Measurements from ENCODE around the gene PPP3CA. TPM values are rescaled to one million over a fixed set of nuclear protein-coding genes. Genes with fewer than 3 reads are reported as not detected.

The PPP3CA gene
- total and polyA plus RNA-seq, 2 donors from 2014 or later: 6.9 to 31.5 TPM

DNA sequence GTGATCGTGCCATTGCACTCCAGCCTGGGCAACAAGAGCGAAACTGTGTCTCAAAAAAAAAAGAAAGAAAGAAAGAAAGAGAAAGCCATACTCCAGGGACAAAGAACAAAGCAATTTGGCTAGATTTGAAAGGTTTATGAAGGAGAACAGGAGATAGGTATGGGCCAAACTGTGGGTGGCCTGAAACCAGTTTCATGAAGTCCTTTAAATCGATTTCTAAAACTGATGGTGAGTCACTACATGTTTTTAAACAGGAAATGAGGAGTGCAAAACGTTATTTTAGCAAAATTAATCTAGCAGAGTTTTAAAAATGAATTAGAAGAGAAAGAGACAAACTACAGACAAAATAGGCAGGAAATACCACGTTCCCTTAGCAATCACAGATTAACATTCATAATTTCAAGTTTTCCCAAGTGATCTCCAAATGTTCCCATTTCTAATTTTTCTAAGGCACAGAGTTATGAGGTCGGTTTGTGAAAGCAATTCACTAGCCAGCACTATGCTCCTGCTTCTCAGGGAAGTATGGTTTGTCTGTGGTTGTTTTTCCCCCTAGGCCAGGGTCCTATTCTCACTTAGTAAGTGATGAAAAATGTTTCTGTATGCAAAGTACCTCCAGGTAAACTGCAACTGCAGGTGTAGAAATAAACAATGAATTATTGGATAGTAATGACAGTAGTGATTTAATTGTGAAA is 190.6 kb downstream of the PPP3CA start:
- no peak for DNase-seq
- no peaks in the 10 kb centered on the region for H3K27me3 ChIP-seq (ENCODE audit: control insufficient read depth, insufficient read depth, low read length)
- H3K9ac ChIP-seq (ENCODE audit: low read length in 3 of 3): no peak overlapping the region
- no peaks in the 10 kb centered on the region for H3K4me1 ChIP-seq (ENCODE audit: control insufficient read depth in 2 of 3, insufficient read depth in 2 of 3, low read depth in 1 of 3, low read length in 3 of 3)
- no peak overlapping the region for H3K4me3 ChIP-seq (ENCODE audit: low read length in 3 of 3)
- FAIRE-seq: no peak
- no peaks in the 10 kb centered on the region for H3K9me3 ChIP-seq (ENCODE audit: control insufficient read depth in 2 of 3, insufficient read depth in 1 of 3, low read length in 3 of 3)
- TF ChIP-seq, protein P1, sequence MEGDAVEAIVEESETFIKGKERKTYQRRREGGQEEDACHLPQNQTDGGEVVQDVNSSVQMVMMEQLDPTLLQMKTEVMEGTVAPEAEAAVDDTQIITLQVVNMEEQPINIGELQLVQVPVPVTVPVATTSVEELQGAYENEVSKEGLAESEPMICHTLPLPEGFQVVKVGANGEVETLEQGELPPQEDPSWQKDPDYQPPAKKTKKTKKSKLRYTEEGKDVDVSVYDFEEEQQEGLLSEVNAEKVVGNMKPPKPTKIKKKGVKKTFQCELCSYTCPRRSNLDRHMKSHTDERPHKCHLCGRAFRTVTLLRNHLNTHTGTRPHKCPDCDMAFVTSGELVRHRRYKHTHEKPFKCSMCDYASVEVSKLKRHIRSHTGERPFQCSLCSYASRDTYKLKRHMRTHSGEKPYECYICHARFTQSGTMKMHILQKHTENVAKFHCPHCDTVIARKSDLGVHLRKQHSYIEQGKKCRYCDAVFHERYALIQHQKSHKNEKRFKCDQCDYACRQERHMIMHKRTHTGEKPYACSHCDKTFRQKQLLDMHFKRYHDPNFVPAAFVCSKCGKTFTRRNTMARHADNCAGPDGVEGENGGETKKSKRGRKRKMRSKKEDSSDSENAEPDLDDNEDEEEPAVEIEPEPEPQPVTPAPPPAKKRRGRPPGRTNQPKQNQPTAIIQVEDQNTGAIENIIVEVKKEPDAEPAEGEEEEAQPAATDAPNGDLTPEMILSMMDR (IDR thresholded peaks at IDR 0.05; ENCODE audit: borderline replicate concordance, extremely low read depth, insufficient read depth): no peak
- intact Hi-C loops (cut with DNase I): no loop called here
- no peak overlapping the region for H3K27ac ChIP-seq (ENCODE audit: low read depth in 2 of 2, low read length in 2 of 2)
- H3K36me3 ChIP-seq (ENCODE audit: control insufficient read depth in 2 of 3, insufficient read depth in 3 of 3, low read length in 3 of 3): no peaks in the 10 kb centered on the region

DNA sequence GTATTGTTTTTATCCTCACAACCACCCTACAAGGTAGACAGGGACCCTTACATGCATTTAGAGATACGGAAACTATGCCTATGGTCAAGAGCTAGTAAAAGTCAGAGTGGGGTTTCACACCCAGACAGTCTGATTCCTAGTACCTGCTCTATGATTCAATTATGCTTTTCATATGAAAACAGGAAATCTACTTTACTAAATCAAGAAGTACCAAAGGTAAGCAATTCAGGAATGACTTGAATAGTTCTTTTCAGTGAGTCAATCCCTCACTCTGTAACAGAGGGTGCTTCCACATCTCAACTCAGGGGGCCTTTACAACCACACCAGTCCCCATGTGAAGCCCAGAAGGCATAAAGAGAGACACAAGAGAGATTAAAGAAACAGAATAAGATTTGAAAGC is 191.4 kb downstream of the PPP3CA start:
- no peaks in the 10 kb centered on the region for H3K27me3 ChIP-seq (ENCODE audit: control insufficient read depth, insufficient read depth, low read length)
- no peaks in the 10 kb centered on the region for H3K9me3 ChIP-seq (ENCODE audit: control insufficient read depth in 2 of 3, insufficient read depth in 1 of 3, low read length in 3 of 3)
- no peak overlapping the region for H3K9ac ChIP-seq (ENCODE audit: low read length in 3 of 3)
- no peaks in the 10 kb centered on the region for H3K4me1 ChIP-seq (ENCODE audit: control insufficient read depth in 2 of 3, insufficient read depth in 2 of 3, low read depth in 1 of 3, low read length in 3 of 3)
- H3K36me3 ChIP-seq (ENCODE audit: control insufficient read depth in 2 of 3, insufficient read depth in 3 of 3, low read length in 3 of 3): no peaks in the 10 kb centered on the region
- intact Hi-C loops (cut with DNase I): no loop called here
- TF ChIP-seq, protein P1 (IDR thresholded peaks at IDR 0.05; ENCODE audit: borderline replicate concordance, extremely low read depth, insufficient read depth): no peak
- DNase-seq (no peak), FAIRE-seq (no peak)
- H3K4me3 ChIP-seq (ENCODE audit: low read length in 3 of 3): no peak overlapping the region
- no peak overlapping the region for H3K27ac ChIP-seq (ENCODE audit: low read depth in 2 of 2, low read length in 2 of 2)

DNA sequence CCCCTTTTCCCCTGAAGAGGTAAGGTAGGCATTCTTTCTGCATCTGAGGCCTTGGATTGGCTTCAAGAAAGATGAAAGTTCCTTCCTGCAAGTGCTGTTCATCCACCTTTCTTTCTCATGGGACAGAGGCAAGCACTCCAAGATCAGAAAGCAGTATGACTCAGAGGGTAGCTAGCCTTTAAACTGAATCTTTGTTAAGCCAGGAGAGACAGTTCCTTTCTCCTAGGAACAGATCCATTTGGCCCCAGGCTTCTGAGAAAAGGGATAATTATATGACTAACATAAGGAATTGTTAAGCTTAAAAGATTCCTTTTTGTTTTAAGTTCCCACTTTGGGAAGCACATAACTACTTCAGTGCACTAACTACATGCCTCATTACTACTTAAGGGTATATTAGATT is 192.0 kb downstream of the PPP3CA start:
- intact Hi-C loops (cut with DNase I): no loop called here
- H3K27ac ChIP-seq (ENCODE audit: low read depth in 2 of 2, low read length in 2 of 2): no peak overlapping the region

More for the DNA sequence above, 192.0 kb downstream of the PPP3CA start:
- no peak overlapping the region for H3K9ac ChIP-seq (ENCODE audit: low read length in 3 of 3)
- TF ChIP-seq, protein P1 (IDR thresholded peaks at IDR 0.05; ENCODE audit: borderline replicate concordance, extremely low read depth, insufficient read depth): no peak
- H3K36me3 ChIP-seq (ENCODE audit: control insufficient read depth in 2 of 3, insufficient read depth in 3 of 3, low read length in 3 of 3): no peaks in the 10 kb centered on the region
- no peak for FAIRE-seq
- H3K9me3 ChIP-seq (ENCODE audit: control insufficient read depth in 2 of 3, insufficient read depth in 1 of 3, low read length in 3 of 3): no peaks in the 10 kb centered on the region
- H3K27me3 ChIP-seq (ENCODE audit: control insufficient read depth, insufficient read depth, low read length): no peaks in the 10 kb centered on the region
- DNase-seq: no peak
- H3K4me1 ChIP-seq (ENCODE audit: control insufficient read depth in 2 of 3, insufficient read depth in 2 of 3, low read depth in 1 of 3, low read length in 3 of 3): no peaks in the 10 kb centered on the region
- H3K4me3 ChIP-seq (ENCODE audit: low read length in 3 of 3): no peak overlapping the region
